GM19023 (cell line): ENCODE data around the gene LRP4.

Experiments
- ATAC-seq: cut with Tn5 transposase; IDR thresholded peaks from one replicate; pipeline ENCODE4 v1.9.1; 2021; ENCODE audit warnings: mild to moderate bottlenecking, moderate library complexity; ENCODE audit not compliant: unreplicated experiment

The LRP4 gene

DNA sequence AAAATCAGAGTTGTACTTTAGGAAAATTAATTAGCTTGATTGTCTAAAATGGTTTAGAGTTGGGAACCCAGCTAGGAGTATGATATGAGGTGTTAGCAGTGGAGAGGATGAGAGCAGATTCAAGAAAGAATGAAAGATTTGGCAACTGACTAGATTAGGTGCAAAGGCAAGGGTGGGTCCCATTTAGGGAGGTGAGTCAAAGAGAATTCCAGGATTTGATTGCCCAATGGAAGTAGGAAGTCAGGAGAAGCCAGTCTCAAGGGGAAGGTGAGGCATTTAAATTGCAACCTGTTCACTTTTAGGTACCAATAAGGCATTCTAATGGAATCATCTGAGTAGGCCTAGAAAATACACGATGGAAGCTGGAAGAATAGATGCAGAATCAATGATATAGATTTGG lies 68.7 kb downstream of the LRP4 start:
- ATAC-seq, result no peak

DNA sequence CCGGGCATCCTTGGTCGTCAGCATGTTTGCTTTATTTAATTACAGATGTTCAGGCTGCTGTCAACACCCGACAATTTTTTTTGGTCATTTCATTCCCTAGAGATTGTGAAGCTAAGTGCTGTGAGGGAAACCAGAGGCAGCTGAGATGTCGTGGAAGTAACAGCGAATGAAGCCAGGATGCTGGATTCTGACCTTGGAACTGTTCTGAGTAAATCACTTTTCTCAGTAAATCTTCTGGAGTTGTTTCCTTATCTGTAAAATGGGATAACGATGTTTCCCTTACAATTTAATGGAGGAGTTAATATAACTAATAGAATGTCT lies 71.9 kb downstream of the LRP4 start:
- ATAC-seq, result no peak

- peak; percentile 96 for ATAC-seq
These were observed 72.4 kb downstream of the LRP4 start, which contains the start of gene CKAP5 for GRCh38 chr11:46845740-46846509. CKAP5 (minus strand) TSS chr11:46846280; CDS start chr11:46821231, 25,049 bp downstream.

GRCh38 chr11:46845440-46845739 lies 73.0 kb downstream of the LRP4 start:
- no peak for ATAC-seq

DNA sequence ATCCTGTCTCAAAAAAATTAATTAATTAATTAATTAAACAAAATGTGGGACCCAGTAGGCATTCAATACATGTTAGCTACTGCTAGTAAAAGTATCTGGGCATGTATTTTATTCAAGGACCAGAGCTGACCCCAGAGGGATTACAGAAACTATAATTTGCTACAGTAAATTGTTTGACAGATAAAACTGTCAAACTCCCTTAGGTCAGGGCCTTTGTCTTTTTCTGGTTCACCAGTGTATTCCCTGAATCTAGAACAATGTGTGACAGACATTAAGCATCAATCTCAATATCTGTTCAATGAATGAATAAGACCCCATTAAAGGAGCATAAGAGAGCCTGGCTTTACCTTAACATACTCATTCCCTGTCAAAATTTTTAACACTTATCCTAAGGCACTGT lies 78.2 kb downstream of the LRP4 start:
- ATAC-seq, result no peak

GRCh38 chr11:46838501-46838900 lies 79.8 kb downstream of the LRP4 start:
- ATAC-seq, result no peak

DNA sequence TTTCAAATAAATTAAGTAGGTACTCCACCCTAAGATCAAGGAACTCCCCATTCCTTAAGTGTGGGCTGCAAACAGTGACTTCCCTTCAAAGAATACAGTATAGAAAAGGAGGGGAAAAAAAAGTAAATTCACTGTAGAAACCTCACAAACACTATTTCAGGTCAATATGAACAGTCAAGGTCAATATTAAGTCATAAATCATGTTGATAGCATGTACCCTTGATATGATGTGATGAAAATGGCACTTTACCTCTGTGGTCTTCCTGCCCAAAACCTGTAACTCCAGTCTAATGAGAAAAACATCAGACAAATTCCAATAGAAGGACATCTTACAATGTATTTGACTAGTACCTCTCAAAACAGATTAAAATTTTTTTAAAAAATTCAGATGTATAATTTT lies 80.5 kb downstream of the LRP4 start:
- no peak for ATAC-seq

DNA sequence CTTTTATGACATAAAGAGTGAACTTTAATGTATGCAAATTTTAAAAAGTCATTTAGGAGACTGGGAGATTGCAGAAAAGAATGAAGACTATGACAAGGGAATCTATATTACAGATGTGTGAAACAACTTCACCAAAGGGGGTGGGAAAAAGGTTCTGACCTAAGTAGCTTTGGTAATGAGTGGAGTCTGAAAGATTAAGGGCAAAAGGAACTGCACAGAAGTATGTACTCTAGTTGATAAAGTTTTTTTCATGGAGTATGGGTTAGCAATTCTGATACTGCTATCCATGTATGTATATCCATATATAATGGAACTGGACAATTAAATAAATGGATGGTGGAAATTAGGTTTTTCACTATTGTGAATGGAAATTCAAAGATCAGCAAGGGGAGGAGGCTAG lies 81.5 kb downstream of the LRP4 start:
- ATAC-seq, result no peak

DNA sequence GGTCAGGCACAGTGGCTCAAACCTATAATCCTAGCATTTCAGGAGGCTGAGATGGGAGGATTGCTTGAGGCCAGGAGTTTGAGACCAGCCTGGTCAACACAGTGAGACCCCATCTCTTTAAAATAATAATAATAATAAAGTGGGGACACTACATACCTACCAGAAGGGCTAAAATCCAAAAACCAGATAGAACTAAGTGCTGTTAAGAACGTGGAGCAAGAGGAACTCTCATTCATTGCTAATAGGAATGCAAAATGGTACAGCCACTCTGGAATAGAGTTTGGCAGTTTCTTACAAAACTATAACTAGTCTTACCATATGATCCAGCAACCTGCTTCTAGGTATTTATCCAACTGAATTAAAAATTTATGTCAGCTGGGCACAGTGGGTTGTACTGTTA lies 81.9 kb downstream of the LRP4 start:
- no peak for ATAC-seq

GRCh38 chr11:46835897-46836296 lies 82.5 kb downstream of the LRP4 start:
- ATAC-seq, result no peak

DNA sequence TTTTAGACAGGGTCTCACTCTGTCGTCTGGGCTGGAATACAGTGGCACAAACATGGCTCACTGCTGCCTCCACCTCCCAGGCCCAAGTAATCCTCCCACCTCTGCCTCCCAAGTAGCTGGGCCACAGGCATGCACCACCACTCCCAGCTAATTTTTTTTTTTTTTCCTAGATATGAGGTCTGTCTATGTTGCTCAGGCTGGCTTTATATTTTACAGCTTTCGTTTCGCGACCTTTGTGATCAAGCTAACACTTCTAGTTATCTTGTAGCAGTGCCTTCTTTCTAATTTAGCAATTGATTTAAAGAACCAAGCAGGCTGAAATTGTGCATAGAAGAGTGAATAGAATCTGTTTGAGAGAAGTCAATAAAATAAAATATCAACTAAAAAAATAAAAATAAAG lies 83.5 kb downstream of the LRP4 start:
- no peak for ATAC-seq

DNA sequence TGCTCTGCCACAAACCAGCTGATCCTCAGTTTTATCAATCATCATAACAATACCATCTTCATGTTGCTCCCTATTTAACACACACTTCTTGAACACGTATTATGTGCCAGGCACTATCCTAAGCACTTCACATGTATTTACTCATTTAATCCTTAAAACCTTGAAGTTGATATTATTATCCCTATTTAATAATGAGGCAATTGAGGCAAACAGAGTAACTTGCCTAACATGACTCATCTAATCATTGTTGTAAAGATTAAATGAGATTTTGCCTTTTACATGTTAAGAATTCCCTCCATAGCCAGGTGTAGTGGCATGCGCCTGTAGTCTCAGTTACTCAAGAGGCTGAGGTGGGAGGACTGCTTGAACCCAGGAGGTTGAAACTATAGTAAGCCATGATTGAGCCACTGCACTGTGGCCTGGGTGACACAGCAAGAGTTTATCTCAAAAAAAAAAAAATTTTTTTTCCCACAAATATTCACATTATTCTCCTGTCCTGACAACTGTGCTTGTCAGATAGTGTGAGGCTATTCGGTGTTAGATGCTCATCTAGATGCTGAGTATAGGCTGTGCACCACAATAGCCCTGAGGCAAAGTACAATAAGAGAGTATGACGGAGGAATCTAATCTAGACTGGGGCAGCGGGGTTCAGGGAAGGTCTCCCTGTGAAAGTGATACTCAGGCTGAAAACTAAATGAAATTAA lies 85.7 kb downstream of the LRP4 start:
- ATAC-seq, result no peak

DNA sequence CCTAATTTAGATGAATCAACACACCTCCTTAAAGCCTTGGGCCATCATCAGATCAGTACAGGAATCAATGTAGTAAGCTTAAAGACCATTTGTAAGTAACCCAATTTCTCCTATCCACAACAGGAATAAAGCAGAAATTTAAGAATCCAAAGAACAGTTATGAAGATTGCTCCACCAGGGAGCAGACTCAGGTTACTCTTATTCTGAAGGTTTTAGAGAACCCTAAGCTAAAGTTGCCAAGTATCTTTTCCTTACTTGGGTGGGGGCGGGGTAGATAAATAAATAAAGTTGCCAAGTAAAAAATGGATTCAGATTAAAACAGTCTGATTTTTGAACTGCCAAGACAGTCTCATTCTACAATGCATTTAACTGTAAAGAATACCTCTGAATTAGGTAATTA lies 90.4 kb downstream of the LRP4 start:
- no peak for ATAC-seq

DNA sequence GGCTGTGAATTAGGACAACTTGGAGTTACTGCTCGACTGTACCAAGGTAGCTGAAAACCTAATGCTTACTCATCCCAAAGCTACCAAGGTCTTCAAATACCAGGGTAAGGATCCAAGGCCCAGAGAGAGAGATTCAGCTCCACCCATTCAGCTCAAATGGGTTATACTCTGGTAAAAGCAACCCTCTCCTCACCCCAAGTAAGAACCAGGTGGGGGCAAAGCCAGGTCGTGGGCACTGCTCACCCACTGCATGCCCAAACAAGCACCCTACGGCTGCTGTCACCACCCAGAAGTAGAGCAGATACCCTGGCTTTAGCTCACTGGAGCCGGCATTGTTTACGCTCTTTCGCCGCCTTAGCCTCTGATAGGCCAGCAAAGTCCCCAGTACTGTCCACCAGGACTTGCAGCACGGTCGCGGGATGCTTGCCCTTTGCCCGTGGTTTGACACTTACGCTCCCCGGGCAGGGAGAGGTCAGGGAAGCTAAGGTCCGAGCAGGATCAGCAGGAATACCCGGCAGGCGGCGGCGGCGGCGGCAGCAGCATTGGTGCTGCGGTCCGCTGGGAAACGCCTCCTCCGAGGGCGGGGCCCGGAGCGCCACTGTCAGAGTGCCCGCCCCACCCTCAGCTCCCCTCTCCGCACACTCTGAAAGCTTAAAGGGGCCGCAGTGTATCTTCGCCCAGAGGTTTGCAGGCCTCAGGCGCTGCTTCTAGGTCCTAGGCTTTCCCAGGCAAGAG lies 91.9 kb downstream of the LRP4 start:
- ATAC-seq, result peak; percentile 98

- no peak for ATAC-seq
These were observed 109.4 kb downstream of the LRP4 start for GRCh38 chr11:46808799-46809431.
